Stimulated activated CD8-positive, alpha-beta memory T cell treated with anti-CD3 and anti-CD28 coated beads, Interleukin-15, amount 100 ng/mL, for 4 hours (primary cell): ENCODE results near the gene TRIM56.
"Not testable (repeated sequence)": the region's sequence is repeated elsewhere in the genome, so short reads cannot be mapped to it uniquely, and the experiment has no call there.

Experiments
- DNase-seq, 2 donors: peaks; one replicate each; pipeline ENCODE4 v3.0.0-alpha.2; 2020; ENCODE audit warnings: low read depth in 2 of 2

Gene TRIM56

GRCh38 chr7:101129603-101130117, 44.4 kb downstream of the TRIM56 start:
- DNase-seq, result no peak

GRCh38 chr7:101132626-101133600, 47.6 kb downstream of the TRIM56 start:
- DNase-seq, result not testable (repeated sequence)

- DNase-seq, result no peak
Observed at GRCh38 chr7:101133621-101134398, 48.5 kb downstream of the TRIM56 start.

GRCh38 chr7:101134399-101134980, 49.2 kb downstream of the TRIM56 start:
- DNase-seq, result no peak

GRCh38 chr7:101137651-101138212, 52.5 kb downstream of the TRIM56 start:
- no peak for DNase-seq

GRCh38 chr7:101138213-101138870, 53.1 kb downstream of the TRIM56 start:
- DNase-seq, result peak; percentile 80 to 87

GRCh38 chr7:101140339-101140699, 55.0 kb downstream of the TRIM56 start:
- DNase-seq, result no peak

- DNase-seq, result no peak
Observed at GRCh38 chr7:101140746-101141382, 55.6 kb downstream of the TRIM56 start.
